Measurements from ENCODE around the gene GRIK1.

The GRIK1 gene

DNA sequence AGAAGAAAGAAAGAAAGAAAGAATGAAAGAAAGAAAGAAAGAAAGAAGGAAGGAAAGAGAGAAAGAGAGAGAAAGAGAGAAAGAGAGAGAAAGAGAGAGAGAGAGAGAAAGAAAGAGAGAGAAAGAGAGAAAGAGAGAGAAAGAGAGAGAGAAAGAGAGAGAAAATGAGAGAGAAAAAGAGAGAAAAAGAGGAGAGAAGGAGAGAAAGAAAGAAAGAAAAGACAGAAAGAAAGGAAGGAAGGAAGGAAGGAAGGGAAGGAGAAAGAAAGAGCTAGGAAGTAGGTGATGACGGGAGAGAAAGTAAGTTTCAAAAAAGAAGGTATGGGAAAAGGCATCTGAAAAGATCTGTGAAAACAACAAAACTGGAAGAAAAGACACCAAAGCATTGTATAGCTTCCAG lies 72.0 kb downstream of the GRIK1 start:
- Histone ChIP-seq H4K91ac (ENCODE audit: low read length) (no peak overlapping the region), H3K23ac (ENCODE audit: low read length in 2 of 2) (no peak overlapping the region), H3K4me2 (ENCODE audit: low read length, poor library complexity, severe bottlenecking) (no peak overlapping the region), H3K27ac (ENCODE audit: low read length, poor library complexity, severe bottlenecking) (no peak overlapping the region), H3K79me1 (replicated peaks; ENCODE audit: low read length, poor library complexity, severe bottlenecking) (no peaks in the 10 kb centered on the region), H3K18ac (ENCODE audit: low read depth in 1 of 2, low read length in 2 of 2) (no peak overlapping the region), H3K4me3 (ENCODE audit: insufficient read depth in 1 of 2, low read depth in 1 of 2, low read length in 2 of 2) (no peak overlapping the region), H2BK120ac (ENCODE audit: low read depth, low read length) (no peak overlapping the region), H3K9me3 (ENCODE audit: control insufficient read depth, low read length) (no peaks in the 10 kb centered on the region), H3K36me3 (ENCODE audit: control insufficient read depth in 1 of 2, insufficient read depth in 2 of 2, low read depth in 1 of 2, low read length in 2 of 2) (no peaks in the 10 kb centered on the region), H2BK5ac (ENCODE audit: low read depth, low read length, poor library complexity, severe bottlenecking) (no peak overlapping the region), H3K9ac (ENCODE audit: low read length) (no peak overlapping the region), H2AK5ac (ENCODE audit: low read length, severe bottlenecking) (no peak overlapping the region), H3K14ac (ENCODE audit: low read length in 2 of 2) (no peak overlapping the region), H3K27me3 (ENCODE audit: control insufficient read depth in 1 of 2, insufficient read depth in 1 of 2, low read length in 2 of 2) (no peaks in the 10 kb centered on the region), H3K4ac (ENCODE audit: low read depth in 1 of 2, low read length in 2 of 2) (no peak overlapping the region), H3K4me1 (ENCODE audit: control insufficient read depth, insufficient read depth, low read depth, low read length) (no peaks in the 10 kb centered on the region), H2BK15ac (ENCODE audit: low read depth, poor library complexity, severe bottlenecking) (no peak overlapping the region), H2BK12ac (ENCODE audit: low read length in 2 of 2) (no peak overlapping the region), H4K8ac (ENCODE audit: low read length) (no peak overlapping the region), H2AFZ (ENCODE audit: low read depth, low read length) (no peak overlapping the region)
- WGBS, result 100% methylated on average over 1 of the region's 1 CpG
- DNase-seq, result no peak

DNA sequence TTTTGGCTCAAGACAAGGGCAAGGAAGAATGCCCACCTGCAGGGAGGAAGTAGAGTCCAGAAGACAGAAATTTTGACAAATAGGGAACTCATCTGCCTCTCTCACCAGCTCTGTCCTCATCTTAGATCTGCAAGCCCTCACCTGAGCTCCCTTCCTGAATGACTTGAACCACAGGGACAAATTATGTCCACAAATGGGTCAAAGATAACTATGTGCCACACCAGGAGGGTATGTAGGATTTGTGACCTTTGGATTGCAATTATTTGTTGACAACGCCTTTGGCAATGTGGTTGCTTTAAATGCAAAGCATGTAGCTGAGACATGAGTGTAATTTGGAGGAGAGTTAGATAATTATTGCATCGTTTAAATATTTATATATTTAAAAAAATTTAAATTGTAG lies 79.5 kb downstream of the GRIK1 start:
- H3K23ac ChIP-seq (ENCODE audit: low read length in 2 of 2), result no peak overlapping the region
- H3K4me3 ChIP-seq (ENCODE audit: insufficient read depth in 1 of 2, low read depth in 1 of 2, low read length in 2 of 2), result no peak overlapping the region
- H3K27ac ChIP-seq (ENCODE audit: low read length, poor library complexity, severe bottlenecking), result no peak overlapping the region
- H3K27me3 ChIP-seq (ENCODE audit: control insufficient read depth in 1 of 2, insufficient read depth in 1 of 2, low read length in 2 of 2), result no peaks in the 10 kb centered on the region
- no peak for DNase-seq
- no peaks in the 10 kb centered on the region for H3K79me1 ChIP-seq (replicated peaks; ENCODE audit: low read length, poor library complexity, severe bottlenecking)
- H4K91ac ChIP-seq (ENCODE audit: low read length), result no peak overlapping the region
- H3K14ac ChIP-seq (ENCODE audit: low read length in 2 of 2), result no peak overlapping the region
- H2AFZ ChIP-seq (ENCODE audit: low read depth, low read length), result no peak overlapping the region
- H3K9me3 ChIP-seq (ENCODE audit: control insufficient read depth, low read length), result no peaks in the 10 kb centered on the region
- no peak overlapping the region for H4K8ac ChIP-seq (ENCODE audit: low read length)
- H3K4ac ChIP-seq (ENCODE audit: low read depth in 1 of 2, low read length in 2 of 2), result no peak overlapping the region
- no peaks in the 10 kb centered on the region for H3K4me1 ChIP-seq (ENCODE audit: control insufficient read depth, insufficient read depth, low read depth, low read length)
- H3K9ac ChIP-seq (ENCODE audit: low read length), result no peak overlapping the region
- no peak overlapping the region for H2BK12ac ChIP-seq (ENCODE audit: low read length in 2 of 2)
- no peak overlapping the region for H2BK120ac ChIP-seq (ENCODE audit: low read depth, low read length)
- H2BK15ac ChIP-seq (ENCODE audit: low read depth, poor library complexity, severe bottlenecking), result no peak overlapping the region
- H2BK5ac ChIP-seq (ENCODE audit: low read depth, low read length, poor library complexity, severe bottlenecking), result no peak overlapping the region
- H2AK5ac ChIP-seq (ENCODE audit: low read length, severe bottlenecking), result no peak overlapping the region
- H3K36me3 ChIP-seq (ENCODE audit: control insufficient read depth in 1 of 2, insufficient read depth in 2 of 2, low read depth in 1 of 2, low read length in 2 of 2), result no peaks in the 10 kb centered on the region
- H3K18ac ChIP-seq (ENCODE audit: low read depth in 1 of 2, low read length in 2 of 2), result no peak overlapping the region
- no peak overlapping the region for H3K4me2 ChIP-seq (ENCODE audit: low read length, poor library complexity, severe bottlenecking)
- 80% methylated on average over 1 of the region's 2 CpGs for WGBS

DNA sequence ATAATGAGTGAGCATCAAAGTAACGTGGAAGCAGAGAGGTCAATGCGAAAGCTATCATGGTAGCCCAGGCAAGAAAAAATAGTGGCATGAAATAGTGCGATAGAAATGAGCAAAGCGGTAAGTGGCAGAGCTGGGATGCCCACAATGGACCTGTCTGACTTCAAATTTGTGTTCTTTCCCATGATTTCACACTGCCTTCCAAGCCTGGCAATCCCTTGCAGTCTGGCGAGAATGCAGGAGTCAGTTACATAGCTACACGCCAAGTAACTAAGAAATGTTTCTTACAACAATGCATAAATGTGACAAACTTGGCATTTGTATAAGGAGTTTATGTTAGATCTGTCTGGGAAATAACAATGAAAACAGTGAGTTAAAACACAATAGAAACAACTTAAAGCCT lies 82.6 kb downstream of the GRIK1 start:
- no peaks in the 10 kb centered on the region for H3K4me1 ChIP-seq (ENCODE audit: control insufficient read depth, insufficient read depth, low read depth, low read length)
- 88% methylated on average over 6 of the region's 6 CpGs for whole genome bisulfite sequencing
- no peak overlapping the region for H2AFZ ChIP-seq (ENCODE audit: low read depth, low read length)
- no peaks in the 10 kb centered on the region for H3K79me1 ChIP-seq (replicated peaks; ENCODE audit: low read length, poor library complexity, severe bottlenecking)
- H3K18ac ChIP-seq (ENCODE audit: low read depth in 1 of 2, low read length in 2 of 2), result no peak overlapping the region
- no peak overlapping the region for H3K23ac ChIP-seq (ENCODE audit: low read length in 2 of 2)
- no peaks in the 10 kb centered on the region for H3K27me3 ChIP-seq (ENCODE audit: control insufficient read depth in 1 of 2, insufficient read depth in 1 of 2, low read length in 2 of 2)
- no peak for DNase-seq
- H3K9ac ChIP-seq (ENCODE audit: low read length), result no peak overlapping the region
- H3K9me3 ChIP-seq (ENCODE audit: control insufficient read depth, low read length), result no peaks in the 10 kb centered on the region
- no peak overlapping the region for H3K4me3 ChIP-seq (ENCODE audit: insufficient read depth in 1 of 2, low read depth in 1 of 2, low read length in 2 of 2)
- H2BK12ac ChIP-seq (ENCODE audit: low read length in 2 of 2), result no peak overlapping the region
- no peak overlapping the region for H3K4ac ChIP-seq (ENCODE audit: low read depth in 1 of 2, low read length in 2 of 2)
- H3K27ac ChIP-seq (ENCODE audit: low read length, poor library complexity, severe bottlenecking), result no peak overlapping the region
- no peak overlapping the region for H2AK5ac ChIP-seq (ENCODE audit: low read length, severe bottlenecking)
- no peak overlapping the region for H3K14ac ChIP-seq (ENCODE audit: low read length in 2 of 2)
- H3K36me3 ChIP-seq (ENCODE audit: control insufficient read depth in 1 of 2, insufficient read depth in 2 of 2, low read depth in 1 of 2, low read length in 2 of 2), result no peaks in the 10 kb centered on the region
- no peak overlapping the region for H2BK15ac ChIP-seq (ENCODE audit: low read depth, poor library complexity, severe bottlenecking)
- no peak overlapping the region for H2BK5ac ChIP-seq (ENCODE audit: low read depth, low read length, poor library complexity, severe bottlenecking)
- no peak overlapping the region for H4K8ac ChIP-seq (ENCODE audit: low read length)
- H2BK120ac ChIP-seq (ENCODE audit: low read depth, low read length), result no peak overlapping the region
- no peak overlapping the region for H4K91ac ChIP-seq (ENCODE audit: low read length)
- no peak overlapping the region for H3K4me2 ChIP-seq (ENCODE audit: low read length, poor library complexity, severe bottlenecking)

DNA sequence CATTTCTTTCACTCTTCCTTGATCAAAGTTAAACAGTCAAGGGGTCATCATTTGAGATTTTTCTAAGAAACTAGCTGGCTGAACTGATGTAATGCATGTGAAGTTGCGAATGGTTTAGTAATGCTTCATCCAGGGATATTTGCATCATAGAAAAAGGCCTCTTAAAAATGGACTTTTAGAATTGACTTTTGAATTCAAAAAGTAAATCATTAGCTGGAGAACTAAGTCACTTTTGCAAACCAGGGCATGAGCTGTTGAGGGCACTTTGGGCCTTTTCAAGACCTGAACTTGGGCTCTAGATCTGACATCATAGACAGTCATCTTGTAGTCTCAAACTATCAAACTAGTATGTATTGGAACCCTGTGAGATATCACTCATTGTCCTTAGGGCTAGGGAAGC lies 85.0 kb downstream of the GRIK1 start:
- no peak overlapping the region for H3K9ac ChIP-seq (ENCODE audit: low read length)
- H3K4me3 ChIP-seq (ENCODE audit: insufficient read depth in 1 of 2, low read depth in 1 of 2, low read length in 2 of 2), result no peak overlapping the region
- H4K91ac ChIP-seq (ENCODE audit: low read length), result no peak overlapping the region
- no peak overlapping the region for H2BK15ac ChIP-seq (ENCODE audit: low read depth, poor library complexity, severe bottlenecking)
- H3K27me3 ChIP-seq (ENCODE audit: control insufficient read depth in 1 of 2, insufficient read depth in 1 of 2, low read length in 2 of 2), result no peaks in the 10 kb centered on the region
- H3K9me3 ChIP-seq (ENCODE audit: control insufficient read depth, low read length), result no peaks in the 10 kb centered on the region
- H3K4me1 ChIP-seq (ENCODE audit: control insufficient read depth, insufficient read depth, low read depth, low read length), result no peaks in the 10 kb centered on the region
- no peak overlapping the region for H3K4ac ChIP-seq (ENCODE audit: low read depth in 1 of 2, low read length in 2 of 2)
- WGBS, result 100% methylated on average over 1 of the region's 1 CpG
- H3K18ac ChIP-seq (ENCODE audit: low read depth in 1 of 2, low read length in 2 of 2), result no peak overlapping the region
- no peak for DNase-seq
- no peak overlapping the region for H2AFZ ChIP-seq (ENCODE audit: low read depth, low read length)
- H2AK5ac ChIP-seq (ENCODE audit: low read length, severe bottlenecking), result no peak overlapping the region
- no peak overlapping the region for H2BK120ac ChIP-seq (ENCODE audit: low read depth, low read length)
- H2BK12ac ChIP-seq (ENCODE audit: low read length in 2 of 2), result no peak overlapping the region
- no peak overlapping the region for H2BK5ac ChIP-seq (ENCODE audit: low read depth, low read length, poor library complexity, severe bottlenecking)
- H4K8ac ChIP-seq (ENCODE audit: low read length), result no peak overlapping the region
- H3K14ac ChIP-seq (ENCODE audit: low read length in 2 of 2), result no peak overlapping the region
- H3K4me2 ChIP-seq (ENCODE audit: low read length, poor library complexity, severe bottlenecking), result no peak overlapping the region
- no peak overlapping the region for H3K23ac ChIP-seq (ENCODE audit: low read length in 2 of 2)
- no peaks in the 10 kb centered on the region for H3K79me1 ChIP-seq (replicated peaks; ENCODE audit: low read length, poor library complexity, severe bottlenecking)
- no peak overlapping the region for H3K27ac ChIP-seq (ENCODE audit: low read length, poor library complexity, severe bottlenecking)
- no peaks in the 10 kb centered on the region for H3K36me3 ChIP-seq (ENCODE audit: control insufficient read depth in 1 of 2, insufficient read depth in 2 of 2, low read depth in 1 of 2, low read length in 2 of 2)

All from mesenchymal stem cell (in vitro differentiated cells and primary cell).